Neutrophil (primary cell): ENCODE data around the gene MIEF1.

ENCODE experiments used
- H3K27ac ChIP-seq: fragments of 200-600 bp; sonication (generic); 2 replicates; pipeline ENCODE4 v1.5.1; 2016; ENCODE audit warnings: mild to moderate bottlenecking, moderate library complexity
- H3K27me3 ChIP-seq: fragments of 200-600 bp; sonication (generic); 2 replicates; pipeline ENCODE4 v1.6.0; 2016; ENCODE audit warnings: mild to moderate bottlenecking
- H3K36me3 ChIP-seq: fragments of 200-600 bp; sonication (generic); 2 replicates; pipeline ENCODE4 v1.5.1; 2017
- H3K4me1 ChIP-seq, 2 experiments: fragments of 200-600 bp in 1 of 2; sonication (generic) in 1 of 2; 1 replicate in 1 of 2; 2 replicates in 1 of 2; pipeline versions ENCODE4 v1.5.1 to v1.6.1; 2013 to 2016; ENCODE audit warnings: low read depth in 1 of 2, low read length in 1 of 2, mild to moderate bottlenecking in 1 of 2, moderate library complexity in 1 of 2; ENCODE audit not compliant: control insufficient read depth in 1 of 2, insufficient read depth in 1 of 2
- H3K4me3 ChIP-seq, 2 experiments: fragments of 200-600 bp in 1 of 2; sonication (generic) in 1 of 2; 1 replicate in 1 of 2; 2 replicates in 1 of 2; pipeline ENCODE4 v1.5.1; 2013 to 2016; ENCODE audit warnings: low read depth in 1 of 2, low read length in 1 of 2, mild to moderate bottlenecking in 1 of 2, moderate library complexity in 1 of 2
- H3K9me3 ChIP-seq: fragments of 200-600 bp; sonication (generic); 2 replicates; pipeline ENCODE4 v1.5.1; 2016
- TF ChIP-seq, protein P1 (sequence below): fragments of 200-600 bp; sonication (generic); IDR thresholded peaks from 2 replicates; pipeline ENCODE4 v1.5.1; 2016; ENCODE audit warnings: antibody characterized with exemption

MIEF1 gene

DNA sequence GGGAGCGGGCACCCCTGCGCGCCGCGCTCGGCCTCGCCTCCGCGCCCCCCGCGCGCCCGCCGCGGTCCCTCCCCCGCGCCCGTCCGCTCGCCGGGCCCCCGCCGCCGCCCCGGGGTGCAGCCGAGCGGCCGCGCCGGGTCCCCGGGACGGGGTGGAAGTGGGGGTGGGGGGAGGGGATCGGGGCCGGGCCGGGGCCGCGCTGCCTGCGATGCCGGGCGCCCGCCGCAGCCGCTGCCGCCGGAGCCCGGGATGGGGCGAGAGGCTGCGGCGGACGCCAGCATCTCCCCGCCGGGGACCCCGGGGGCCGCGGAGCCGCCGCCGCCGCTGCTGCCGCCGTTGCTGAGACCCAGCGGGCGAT, 44.9 kb upstream of the MIEF1 start:
- TF ChIP-seq, protein P1, sequence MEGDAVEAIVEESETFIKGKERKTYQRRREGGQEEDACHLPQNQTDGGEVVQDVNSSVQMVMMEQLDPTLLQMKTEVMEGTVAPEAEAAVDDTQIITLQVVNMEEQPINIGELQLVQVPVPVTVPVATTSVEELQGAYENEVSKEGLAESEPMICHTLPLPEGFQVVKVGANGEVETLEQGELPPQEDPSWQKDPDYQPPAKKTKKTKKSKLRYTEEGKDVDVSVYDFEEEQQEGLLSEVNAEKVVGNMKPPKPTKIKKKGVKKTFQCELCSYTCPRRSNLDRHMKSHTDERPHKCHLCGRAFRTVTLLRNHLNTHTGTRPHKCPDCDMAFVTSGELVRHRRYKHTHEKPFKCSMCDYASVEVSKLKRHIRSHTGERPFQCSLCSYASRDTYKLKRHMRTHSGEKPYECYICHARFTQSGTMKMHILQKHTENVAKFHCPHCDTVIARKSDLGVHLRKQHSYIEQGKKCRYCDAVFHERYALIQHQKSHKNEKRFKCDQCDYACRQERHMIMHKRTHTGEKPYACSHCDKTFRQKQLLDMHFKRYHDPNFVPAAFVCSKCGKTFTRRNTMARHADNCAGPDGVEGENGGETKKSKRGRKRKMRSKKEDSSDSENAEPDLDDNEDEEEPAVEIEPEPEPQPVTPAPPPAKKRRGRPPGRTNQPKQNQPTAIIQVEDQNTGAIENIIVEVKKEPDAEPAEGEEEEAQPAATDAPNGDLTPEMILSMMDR: no peak
- Histone ChIP-seq H3K36me3 (no peaks in the 10 kb centered on the region), H3K4me3 (no peak overlapping the region), H3K4me1 (no peaks in the 10 kb centered on the region), H3K9me3 (no peaks in the 10 kb centered on the region), H3K27ac (no peak overlapping the region), H3K27me3 (peaks cover 78% of the 10 kb centered on the region)

DNA sequence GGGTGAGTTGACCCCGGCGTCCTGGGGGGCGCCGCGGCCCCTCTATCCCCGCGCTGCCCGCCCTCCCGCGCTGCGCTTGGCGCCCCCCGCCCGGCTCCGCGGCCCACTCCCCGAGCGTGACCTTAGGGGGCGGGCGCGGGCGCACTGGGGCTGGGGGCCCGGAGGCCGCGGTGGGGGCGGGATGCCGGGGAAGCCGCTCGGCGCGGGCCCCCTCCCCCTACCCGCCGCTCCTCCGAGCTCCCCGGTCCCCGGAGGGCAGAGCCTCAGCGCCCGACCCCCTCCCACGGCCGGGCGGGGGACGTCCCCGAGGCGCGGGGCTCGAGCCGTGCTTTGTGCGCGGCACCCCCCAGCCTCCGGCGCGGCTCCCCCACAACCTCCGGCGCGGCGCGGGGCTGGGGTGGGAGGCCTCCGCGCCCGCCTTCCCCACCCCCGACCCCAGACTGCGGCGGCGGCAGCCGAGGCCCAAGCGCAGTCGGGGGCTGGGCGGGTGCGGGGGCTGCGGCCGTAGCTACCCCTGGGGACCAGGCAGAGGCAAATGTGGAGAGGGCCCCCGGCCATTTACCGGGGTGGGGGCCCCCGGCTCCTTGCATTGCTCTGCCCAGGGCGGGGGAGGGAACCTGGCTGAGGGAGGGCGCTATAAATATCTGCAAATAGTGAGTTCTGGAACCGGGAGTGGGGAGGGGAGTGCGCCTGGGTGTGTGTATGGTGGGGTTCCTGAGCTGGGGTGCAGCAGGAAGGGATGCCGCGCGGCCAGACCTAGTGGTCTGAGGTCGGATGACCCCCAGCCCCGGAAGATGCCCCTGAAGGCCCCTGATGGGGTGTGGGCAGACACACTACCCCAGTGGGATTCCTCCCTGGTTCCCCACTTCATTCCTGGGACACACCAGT, 44.3 kb upstream of the MIEF1 start:
- peaks cover 78% of the 10 kb centered on the region for H3K27me3 ChIP-seq
- H3K4me1 ChIP-seq: no peaks in the 10 kb centered on the region
- TF ChIP-seq, protein P1: no peak

DNA sequence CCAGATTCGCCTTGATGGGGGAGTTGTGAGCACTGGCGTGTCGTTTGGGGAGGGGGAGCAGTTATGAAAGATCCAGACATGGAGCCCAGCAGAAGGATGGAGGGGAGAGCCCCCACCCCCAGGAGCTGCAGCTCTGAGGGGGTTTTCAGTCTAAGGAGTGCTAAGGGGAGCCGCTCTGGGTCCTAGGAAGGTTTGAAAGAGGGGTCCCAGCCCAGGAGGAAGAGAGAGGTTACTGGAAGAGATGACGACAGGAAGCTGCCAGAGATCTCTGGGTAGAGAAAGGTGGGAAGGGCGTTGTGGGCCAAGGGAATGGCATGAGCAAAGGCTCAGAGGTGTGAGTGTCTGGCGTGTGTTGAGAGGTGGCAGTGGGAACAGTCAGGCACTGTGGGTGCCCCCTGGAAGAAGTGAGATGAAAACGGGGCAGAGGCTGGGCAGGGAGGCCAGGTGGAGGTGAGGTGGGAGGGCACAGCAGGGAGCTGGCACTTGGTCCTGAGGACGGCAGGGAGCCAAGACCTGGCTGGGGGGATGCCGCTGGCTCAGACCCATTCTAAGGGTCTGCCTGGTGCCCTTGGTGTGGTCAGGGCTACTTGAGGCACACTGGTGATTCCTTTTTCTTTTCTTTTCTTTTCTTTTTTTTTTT, 43.5 kb upstream of the MIEF1 start:
- no peak overlapping the region for H3K27ac ChIP-seq
- no peaks in the 10 kb centered on the region for H3K36me3 ChIP-seq
- TF ChIP-seq, protein P1: no peak
- peaks cover 76% of the 10 kb centered on the region for H3K27me3 ChIP-seq
- no peak overlapping the region for H3K4me3 ChIP-seq
- no peaks in the 10 kb centered on the region for H3K4me1 ChIP-seq
- no peaks in the 10 kb centered on the region for H3K9me3 ChIP-seq

More for the DNA sequence above, 44.3 kb upstream of the MIEF1 start:
- no peak overlapping the region for H3K4me3 ChIP-seq
- no peak overlapping the region for H3K27ac ChIP-seq
- H3K9me3 ChIP-seq: no peaks in the 10 kb centered on the region
- no peaks in the 10 kb centered on the region for H3K36me3 ChIP-seq

DNA sequence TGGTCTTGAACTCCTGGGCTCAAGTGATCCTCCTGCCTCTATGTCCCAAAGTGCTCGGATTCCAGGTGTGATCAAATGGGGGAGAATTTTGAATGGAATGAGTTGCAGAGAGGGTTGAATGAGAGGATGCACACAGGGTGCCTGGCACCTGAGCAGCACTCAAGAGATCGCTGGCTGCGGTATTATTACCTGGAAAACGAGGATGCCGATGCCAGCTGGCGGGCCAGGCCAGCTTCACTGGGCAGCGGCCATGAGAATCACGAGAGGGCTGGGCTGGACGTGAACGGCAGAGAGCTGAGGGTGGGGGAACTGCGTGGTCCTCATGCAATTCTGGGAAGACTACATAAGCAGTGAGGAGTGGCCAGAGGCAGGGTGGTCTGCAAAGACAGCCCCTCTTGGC, 42.4 kb upstream of the MIEF1 start:
- H3K9me3 ChIP-seq: no peaks in the 10 kb centered on the region
- no peaks in the 10 kb centered on the region for H3K4me1 ChIP-seq
- H3K27ac ChIP-seq: no peak overlapping the region
- H3K36me3 ChIP-seq: no peaks in the 10 kb centered on the region
- peaks cover 65% of the 10 kb centered on the region for H3K27me3 ChIP-seq
- TF ChIP-seq, protein P1: no peak
- H3K4me3 ChIP-seq: no peak overlapping the region

DNA sequence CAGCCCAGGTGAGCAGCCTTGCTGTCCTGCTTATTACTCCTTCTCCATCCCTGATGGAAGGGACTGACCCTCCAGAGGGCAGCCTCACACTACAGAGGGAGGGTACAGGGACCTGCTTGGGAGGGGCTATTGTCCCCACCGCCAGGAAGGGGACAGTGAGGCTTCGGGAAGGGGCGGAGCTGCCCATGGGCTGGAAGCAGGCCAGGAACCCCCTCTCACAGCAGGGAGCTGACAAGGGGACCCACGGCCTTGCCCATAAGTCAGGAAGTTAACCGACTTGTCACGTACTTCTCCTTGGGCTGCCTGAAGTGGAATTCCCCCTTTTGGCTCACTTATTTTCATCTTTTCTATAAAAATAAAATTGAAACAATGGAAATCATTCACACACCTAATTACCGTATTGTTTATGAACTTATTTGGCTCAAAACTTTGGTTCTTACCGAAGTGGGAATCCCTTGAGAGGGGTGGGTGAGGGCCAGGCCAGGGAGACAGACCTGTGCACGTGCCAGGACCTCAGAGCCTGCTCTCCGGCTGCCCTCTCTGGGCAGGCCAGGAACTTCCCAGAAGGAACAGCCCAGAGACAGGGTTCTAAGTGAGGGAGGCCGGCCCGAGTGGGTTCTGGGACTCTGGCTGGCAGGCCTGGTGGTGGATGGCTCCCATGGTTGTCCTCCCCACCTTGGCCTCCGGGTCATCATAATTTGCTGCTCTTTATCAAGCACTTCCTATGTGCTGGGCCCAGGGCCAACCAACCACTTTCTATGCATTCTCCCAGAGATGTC, 39.5 kb upstream of the MIEF1 start:
- Histone ChIP-seq H3K27ac (no peak overlapping the region), H3K4me1 (no peaks in the 10 kb centered on the region), H3K27me3 (peaks cover 38% of the 10 kb centered on the region), H3K9me3 (no peaks in the 10 kb centered on the region), H3K4me3 (no peak overlapping the region), H3K36me3 (no peaks in the 10 kb centered on the region)
- TF ChIP-seq, protein P1: no peak
